HG02610 (cell line): ENCODE results near the gene NGB.
"Not testable (repeated sequence)": the region's sequence is repeated elsewhere in the genome, so short reads cannot be mapped to it uniquely, and the experiment has no call there.

Source experiments
- ATAC-seq: cut with Tn5 transposase; IDR thresholded peaks from one replicate; pipeline ENCODE4 v1.9.1; 2021; ENCODE audit warnings: mild to moderate bottlenecking, moderate library complexity; ENCODE audit not compliant: unreplicated experiment

The NGB gene, protein sequence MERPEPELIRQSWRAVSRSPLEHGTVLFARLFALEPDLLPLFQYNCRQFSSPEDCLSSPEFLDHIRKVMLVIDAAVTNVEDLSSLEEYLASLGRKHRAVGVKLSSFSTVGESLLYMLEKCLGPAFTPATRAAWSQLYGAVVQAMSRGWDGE

GRCh38 chr14:77271113-77271710 is at the start of gene NGB:
Gene NGB, minus strand, starts transcription at chr14:77271206. Its CDS starts 269 bp downstream, at chr14:77270937.
- ATAC-seq, result no peak

DNA sequence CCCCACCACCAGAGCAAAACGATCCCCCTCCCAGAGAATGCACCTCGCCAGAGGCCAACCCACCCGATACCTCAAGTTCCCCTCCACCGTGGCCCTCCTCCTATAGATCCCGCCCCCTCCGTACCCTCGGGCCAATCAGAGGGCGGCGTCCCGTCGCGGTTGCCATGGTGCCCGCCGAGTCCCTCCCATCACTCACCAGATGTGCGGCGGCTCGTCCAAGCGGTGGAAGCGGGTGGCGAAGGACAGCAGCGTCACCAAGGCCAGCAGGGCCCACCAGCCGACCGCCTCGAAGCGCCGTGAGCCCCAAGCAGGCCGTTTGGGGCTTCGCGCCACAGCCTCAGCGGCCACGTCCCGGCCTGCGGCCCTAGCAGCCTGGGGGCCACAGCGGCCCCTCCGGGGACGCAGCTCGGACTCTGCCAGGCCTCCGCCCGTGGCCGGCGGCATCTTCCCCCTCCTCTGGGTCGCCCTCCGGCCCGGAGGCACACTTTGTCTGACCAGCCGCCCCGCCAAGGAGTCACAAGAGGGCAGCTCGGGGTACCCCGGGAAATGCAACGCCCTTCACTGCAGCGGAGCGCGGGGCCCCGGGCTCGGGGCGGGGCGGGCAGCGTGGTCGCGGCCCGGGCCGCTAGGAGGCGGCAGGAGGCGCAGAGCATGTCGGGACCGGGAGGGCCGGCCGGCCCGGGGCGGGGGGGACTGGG is 49.4 kb upstream of the NGB start, which contains the start of gene POMT2:
Gene POMT2, minus strand, starts transcription at position 646 of the 698 bp plus-strand sequence. Its CDS starts 202 bp downstream, at position 444.
- ATAC-seq, result peak; percentile 70

DNA sequence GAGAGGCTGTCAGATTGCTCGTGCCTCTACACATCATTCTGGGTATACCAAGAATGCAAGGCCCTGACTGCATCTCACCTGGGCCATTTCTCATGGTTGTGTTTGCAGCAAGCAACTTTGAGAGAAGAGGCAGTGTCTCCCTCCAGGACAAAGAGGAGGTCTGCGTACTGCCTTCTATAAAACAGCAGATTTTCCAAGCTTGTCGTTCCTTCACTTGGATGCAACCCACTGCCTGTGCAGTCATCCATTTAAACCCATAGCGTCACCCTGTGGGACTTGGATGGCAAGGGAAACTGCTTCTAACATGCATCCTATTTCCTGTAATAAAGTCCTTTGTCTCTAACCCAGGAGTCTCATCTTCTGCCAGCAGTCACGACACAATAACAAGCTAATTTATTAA is 48.4 kb upstream of the NGB start:
- ATAC-seq, result no peak

DNA sequence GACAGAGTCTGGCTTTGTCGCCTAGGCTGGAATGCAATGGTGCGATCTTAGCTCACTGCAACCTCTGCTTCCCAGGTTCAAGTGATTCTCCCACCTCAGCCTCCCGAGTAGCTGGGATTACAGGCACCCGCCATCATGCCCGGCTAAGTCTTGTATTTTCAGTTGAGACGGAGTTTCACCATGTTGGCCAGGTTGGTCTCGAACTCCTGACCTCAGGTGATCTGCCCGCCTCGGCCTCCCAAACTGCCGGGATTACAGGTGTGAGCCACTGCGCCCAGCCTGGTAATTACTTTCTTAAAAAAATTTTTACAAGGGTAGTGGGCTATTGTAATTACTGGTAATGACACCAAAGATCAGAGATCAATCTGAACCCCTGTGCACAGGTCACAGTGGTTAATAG is 47.8 kb upstream of the NGB start:
- ATAC-seq, result not testable (repeated sequence)

GRCh38 chr14:77318006-77318553 is 47.1 kb upstream of the NGB start:
- ATAC-seq, result no peak

DNA sequence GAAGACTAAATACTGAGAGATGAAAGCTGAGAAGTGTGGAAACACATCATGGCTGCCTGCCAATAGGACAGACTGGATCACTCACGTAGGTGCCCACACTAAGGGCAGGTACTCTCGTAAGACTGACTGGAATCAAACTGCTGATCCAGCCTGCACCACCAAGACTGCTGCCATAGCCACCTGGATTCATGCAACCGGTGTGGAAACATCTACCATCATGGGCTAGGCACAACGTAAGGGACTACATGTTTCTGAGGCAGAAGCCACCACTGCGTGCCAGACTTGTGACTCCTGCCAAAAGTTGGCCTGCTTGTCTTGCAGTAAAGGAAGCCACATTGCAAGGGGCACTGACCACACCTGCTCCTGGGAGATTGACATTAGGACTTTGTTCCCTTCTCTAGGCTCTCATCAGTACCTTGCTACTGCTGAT is 45.9 kb upstream of the NGB start:
- ATAC-seq, result no peak

GRCh38 chr14:77316195-77316505 is 45.1 kb upstream of the NGB start:
- no peak for ATAC-seq

DNA sequence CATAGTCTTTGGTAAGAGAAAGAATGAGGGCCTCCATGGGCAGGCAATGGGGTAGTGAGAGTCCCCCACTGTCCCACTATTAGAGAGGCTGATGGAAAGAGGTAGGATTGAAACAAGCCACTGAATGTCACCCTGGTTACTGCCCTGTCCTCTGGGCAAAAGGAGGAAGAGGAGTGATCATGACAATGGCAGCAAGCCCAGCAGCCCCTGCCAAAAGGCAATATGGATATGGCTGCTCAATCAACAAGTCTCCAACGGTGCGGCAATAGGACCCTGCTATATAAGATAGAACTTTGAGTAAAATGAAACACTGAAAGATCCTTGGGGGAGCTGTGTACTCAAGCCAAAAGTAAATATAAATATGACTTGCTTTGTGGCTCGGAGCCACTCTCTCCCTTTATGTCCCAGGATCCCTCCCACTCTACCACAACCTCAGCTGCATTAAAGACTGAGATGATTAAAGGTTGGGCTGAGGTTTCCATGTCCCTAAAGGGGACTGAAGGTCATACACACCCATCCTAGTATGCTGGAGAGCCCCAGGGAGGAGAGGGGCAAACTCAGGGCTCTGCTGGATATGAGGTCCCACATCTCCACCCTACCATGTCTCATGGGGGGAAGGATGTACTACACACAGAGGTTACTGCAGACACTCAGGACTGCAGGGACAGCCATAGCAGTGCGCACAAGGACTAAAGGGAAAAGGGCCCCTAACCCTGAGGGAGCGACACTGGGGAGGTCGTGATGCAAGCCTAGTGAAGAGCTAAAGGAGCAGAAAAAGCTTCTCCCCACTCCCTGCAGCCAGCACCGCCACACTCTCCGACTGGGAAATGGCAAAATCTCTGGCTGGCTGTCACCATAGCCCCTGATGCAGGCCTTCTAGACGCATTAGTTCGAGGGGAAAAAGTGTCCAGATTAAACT is 43.8 kb upstream of the NGB start:
- ATAC-seq, result no peak

DNA sequence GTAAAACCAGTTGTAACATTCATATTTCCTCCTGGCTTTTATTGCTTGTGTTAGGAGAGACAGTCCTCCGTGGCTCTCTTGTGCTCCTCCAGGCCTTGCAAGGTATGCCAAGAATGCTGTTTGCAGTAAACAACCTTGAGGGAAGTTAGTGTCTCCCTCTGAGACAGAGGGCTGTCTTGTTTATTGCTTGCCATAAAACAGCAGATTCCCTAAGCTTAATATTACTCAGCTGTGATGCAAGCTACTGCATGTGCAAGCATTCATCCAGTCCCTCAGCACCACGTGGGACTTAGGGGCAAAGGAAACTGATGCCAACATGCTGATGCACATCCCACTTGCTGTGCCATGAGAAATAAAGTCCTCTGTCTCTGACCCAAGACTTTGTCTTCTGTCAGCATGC is 43.0 kb upstream of the NGB start:
- no peak for ATAC-seq

- ATAC-seq, result no peak
Observed at GRCh38 chr14:77313371-77313770, 42.4 kb upstream of the NGB start.

DNA sequence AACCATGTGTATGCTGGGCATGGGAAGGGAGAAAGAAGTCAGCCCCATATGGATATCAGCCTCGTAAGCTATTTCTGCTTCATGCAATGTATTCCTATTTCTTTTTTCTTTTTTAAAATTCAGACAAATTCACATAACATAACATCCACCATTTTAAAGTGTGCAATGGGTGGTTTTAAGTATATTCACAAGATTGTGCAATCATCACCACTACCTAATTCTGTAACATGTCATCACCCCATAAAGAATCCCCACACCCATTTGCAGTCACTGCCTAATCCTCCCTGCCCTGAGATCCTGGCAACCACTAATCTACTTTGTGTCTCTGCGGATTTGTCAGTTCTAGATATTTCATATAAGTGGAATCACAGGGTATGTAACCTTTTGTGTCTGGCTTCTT is 40.2 kb upstream of the NGB start:
- ATAC-seq, result no peak

DNA sequence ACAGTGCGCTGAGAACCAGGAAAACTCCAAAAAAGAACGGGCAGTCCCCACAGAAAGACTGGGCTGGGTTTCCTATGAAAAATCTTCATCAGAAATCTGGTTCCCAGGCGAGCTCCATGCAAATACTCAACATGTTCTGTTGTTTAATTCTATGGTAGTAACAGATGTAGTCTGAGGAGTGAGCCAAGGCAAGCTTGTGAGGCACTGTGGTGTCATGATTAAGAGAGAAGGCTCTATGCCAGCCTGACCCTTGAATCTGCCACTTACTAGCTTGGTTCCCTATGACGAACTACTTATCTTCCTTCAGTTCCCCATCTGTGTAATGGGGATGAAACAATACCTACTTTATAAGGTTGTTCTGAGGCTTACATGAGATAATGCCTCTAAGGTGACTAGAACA is 39.0 kb upstream of the NGB start:
- no peak for ATAC-seq

DNA sequence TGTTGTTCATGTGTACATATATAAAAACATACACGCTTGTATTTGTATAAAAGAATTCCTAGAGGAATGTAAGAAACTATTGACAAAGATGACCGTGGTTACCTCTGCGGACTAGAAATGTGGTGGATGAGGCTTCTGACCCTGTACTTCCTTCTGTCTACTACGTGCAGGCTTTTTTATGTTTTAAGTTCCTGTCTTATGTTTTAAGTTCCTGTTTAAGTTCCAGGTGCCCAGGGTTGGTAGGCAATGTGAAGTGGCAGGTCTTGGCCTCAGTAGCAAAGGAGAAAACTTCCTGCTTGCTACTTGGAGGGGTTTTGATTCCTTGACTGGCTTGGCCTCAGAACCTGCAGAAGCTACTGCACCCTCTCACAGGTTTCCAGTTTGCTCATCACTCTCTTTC is 38.1 kb upstream of the NGB start:
- no peak for ATAC-seq

- no peak for ATAC-seq
Observed at GRCh38 chr14:77306851-77307496, 36.0 kb upstream of the NGB start.

GRCh38 chr14:77306416-77306815 is 35.4 kb upstream of the NGB start:
- no peak for ATAC-seq

- ATAC-seq, result no peak
Observed at GRCh38 chr14:77305696-77306095, 34.7 kb upstream of the NGB start.

DNA sequence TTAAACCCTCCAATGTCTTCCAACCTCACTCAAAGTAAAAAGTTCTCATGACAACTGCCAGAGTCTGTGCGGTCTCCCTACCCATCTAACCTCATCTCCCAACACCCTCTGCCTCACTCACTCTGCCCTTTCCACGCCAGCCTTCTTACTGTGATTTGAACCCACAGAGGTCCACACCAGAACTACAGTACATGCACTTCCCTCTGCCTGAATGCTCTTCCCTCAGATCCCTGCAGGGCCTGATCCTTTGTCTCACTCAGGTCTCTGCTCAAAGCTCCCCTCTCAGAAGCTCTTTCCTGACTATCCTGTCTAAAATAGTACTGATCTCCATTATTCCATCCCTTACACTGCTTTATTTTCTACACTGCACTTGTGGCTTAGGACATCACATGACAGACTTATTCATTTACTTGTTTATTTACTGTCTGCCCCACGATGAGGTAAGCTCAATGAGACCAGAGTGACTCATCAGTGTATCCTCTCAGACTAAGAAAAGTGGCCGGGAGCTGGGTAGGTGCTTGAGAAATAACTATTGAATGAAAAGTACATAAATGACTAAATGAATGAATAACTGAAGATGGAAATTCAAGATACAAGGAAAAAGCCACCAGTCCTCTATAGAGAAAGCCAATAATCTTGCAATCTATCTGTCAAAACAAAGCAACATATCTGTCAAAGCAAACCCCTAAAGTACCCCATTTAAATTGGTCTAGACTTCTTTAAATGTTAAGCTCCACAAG is 32.6 kb upstream of the NGB start:
- peak; percentile 67 for ATAC-seq

GRCh38 chr14:77302926-77303325 is 31.9 kb upstream of the NGB start:
- peak; percentile 60 for ATAC-seq

GRCh38 chr14:77301103-77301502 is 30.1 kb upstream of the NGB start:
- ATAC-seq, result no peak

GRCh38 chr14:77299771-77300170 is 28.8 kb upstream of the NGB start:
- no peak for ATAC-seq
